NCI-H82 treated with DMSO at 0.1 percent for 48 hours (cell line): ENCODE results near the gene RPTN.

Source experiments
- DNase-seq: peaks from one replicate; lab custom pipeline; 2025; ENCODE audit not compliant: unreplicated experiment; lab: John Stamatoyannopoulos, UW

RPTN gene

GRCh38 chr1:152112101-152112884 lies 46.7 kb downstream of the RPTN start:
- no peak for DNase-seq

- DNase-seq = no peak
These were observed 47.5 kb downstream of the RPTN start for GRCh38 chr1:152111515-152111968.

- no peak for DNase-seq
These were observed 48.0 kb downstream of the RPTN start for GRCh38 chr1:152110860-152111514.

GRCh38 chr1:152110365-152110859 lies 48.6 kb downstream of the RPTN start:
- DNase-seq = no peak

GRCh38 chr1:152109998-152110294 lies 49.1 kb downstream of the RPTN start:
- DNase-seq = no peak

GRCh38 chr1:152109231-152109997 lies 49.6 kb downstream of the RPTN start:
- no peak for DNase-seq

GRCh38 chr1:152108882-152109222 lies 50.2 kb downstream of the RPTN start:
- no peak for DNase-seq

- DNase-seq = no peak
These were observed 50.8 kb downstream of the RPTN start for GRCh38 chr1:152107984-152108881.

GRCh38 chr1:152107031-152107983 lies 51.7 kb downstream of the RPTN start:
- no peak for DNase-seq

GRCh38 chr1:152104854-152105253 lies 54.2 kb downstream of the RPTN start:
- no peak for DNase-seq
